NCI-H1417 treated with DMSO at 0.1 percent for 48 hours (cell line): ENCODE results near the gene UPB1.
"Not testable (repeated sequence)": the region's sequence is repeated elsewhere in the genome, so short reads cannot be mapped to it uniquely, and the experiment has no call there.

Source experiments
- DNase-seq: peaks from one replicate; lab custom pipeline; 2025; lab: John Stamatoyannopoulos, UW

The UPB1 gene

GRCh38 chr22:24504540-24504939 is 9.4 kb downstream of the UPB1 start:
- DNase-seq: no peak

GRCh38 chr22:24504956-24505736 is 10.0 kb downstream of the UPB1 start:
- no peak for DNase-seq

DNA sequence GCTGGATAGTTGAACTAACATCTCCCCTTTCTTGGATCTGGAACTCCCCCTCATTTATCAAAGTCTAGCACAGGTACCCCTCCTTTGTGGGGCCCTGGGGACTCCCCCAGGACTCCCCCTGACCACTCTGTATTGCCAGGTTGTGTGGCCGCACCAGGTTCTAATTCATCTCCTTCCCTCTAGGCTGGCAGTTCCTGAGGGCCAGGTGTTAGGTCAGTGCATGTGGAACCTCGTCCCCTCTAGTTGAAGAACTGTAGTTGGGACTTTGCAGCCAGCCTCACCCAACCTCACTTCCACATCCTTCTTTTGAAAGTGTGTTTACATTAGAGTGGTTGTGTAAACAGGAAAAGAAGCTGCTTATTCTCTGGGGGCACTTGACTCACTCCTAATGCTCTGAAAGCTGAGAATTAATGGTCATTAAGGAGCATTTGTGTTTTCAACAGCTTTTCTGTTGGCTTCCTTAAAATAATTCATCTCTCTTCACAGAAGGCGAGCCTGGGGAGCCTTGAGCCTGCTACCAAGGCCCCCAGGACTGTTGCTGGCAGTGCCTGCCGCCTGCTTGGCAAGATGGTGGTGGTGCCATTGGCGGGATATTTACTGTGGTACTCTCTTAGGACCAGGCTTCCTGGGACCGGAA is 11.8 kb downstream of the UPB1 start:
- DNase-seq: no peak

DNA sequence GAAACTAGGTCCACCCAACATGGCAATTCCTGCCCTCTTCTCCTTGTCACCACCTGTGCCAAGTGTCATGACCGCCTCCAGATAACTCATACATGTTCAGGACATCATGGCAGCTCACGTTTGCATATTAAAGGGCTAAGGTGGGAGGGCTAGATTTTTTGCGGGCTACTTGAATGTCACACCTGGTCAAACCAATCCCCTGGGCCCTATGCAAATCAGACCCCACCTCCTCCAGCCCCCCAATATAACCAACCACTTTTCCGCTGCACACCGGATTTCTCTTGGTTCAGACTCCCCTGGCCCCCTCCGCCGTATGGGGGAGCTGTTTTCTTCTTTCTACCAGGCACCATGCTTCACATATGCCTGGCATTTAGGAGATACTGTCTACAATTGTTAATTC is 12.6 kb downstream of the UPB1 start:
- DNase-seq: no peak

DNA sequence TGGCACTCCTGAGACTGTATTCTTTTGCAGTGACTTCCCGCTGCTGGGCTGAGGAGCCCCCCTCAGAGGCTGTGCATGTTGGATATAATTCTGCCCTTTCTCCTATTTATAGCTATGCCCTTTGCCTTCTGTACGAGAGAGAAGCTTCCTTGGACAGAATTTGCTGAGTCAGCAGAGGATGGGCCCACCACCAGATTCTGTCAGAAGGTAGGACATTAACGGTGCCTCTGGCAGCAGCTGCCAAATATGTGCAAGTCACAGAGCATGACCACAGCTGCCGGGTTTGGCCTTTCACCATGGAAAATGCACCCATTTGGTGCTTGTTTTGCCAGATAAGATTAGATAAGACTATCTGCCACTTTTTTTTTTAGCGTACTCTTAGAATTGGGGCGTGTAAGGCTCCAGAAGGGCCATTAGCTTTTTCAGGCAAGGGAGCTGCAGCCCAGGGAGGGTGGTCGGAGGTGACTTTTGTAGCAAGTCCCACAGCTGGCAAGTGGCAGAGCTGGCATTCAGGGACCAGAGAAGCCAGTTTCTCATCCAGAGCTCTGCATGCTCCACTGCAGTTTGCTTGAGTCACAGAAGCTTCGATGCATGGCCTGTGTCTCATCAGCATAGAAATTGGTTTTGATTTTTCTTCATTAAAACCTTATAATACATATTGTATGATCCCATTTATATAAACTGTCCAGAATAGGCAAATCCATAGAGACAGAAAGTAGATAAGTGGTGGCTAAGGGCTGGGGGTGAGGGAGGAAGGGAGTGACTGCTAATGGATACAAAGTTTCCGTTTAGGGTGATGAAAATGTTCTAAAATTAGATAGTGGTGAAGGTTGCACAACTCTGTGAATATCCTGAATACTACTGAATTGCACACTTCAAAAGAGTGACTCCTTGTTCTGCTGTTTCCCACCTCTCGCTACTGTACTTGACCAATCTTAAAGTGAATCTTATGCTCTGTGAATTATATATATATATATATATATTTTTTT is 15.8 kb downstream of the UPB1 start:
- no peak for DNase-seq

- no peak for DNase-seq
These were observed 16.9 kb downstream of the UPB1 start for GRCh38 chr22:24512043-24512442.

DNA sequence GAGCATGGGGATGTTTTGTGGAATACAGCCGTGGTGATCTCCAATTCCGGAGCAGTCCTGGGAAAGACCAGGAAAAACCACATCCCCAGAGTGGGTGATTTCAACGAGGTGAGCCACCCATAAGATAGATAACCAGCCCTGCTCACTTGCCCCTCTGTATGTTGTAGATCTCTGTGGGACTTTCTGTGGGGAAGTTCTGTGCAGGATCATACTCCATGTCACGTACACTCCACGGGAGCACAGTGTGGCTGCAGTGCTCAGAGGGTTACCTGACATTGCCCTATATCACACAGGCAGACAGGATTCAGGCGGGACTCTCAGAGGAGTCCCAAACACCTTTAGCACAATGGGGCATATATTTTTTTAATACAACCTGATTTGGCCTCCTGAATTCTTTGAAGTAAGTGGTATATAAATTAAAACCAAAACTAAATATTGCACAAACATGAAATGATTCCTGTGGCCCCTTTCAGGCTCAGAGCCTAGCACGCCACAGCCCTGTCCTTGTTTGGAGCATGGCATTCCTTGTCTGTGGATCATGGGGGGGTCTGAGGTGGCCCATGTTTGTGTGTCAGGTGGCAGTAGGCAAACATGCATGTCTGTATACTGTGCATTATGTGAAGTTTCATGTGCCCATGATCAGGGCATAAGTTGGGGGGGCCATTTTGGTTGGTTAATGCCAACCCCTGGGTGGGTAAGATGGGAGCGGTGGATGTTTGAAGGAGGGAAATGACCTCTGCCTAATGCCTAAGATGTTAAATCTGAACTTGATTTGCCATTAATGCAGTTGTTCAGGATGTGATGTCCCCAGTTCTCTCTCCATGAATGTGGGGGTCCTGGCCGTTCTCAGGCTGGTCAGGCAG is 18.5 kb downstream of the UPB1 start:
- DNase-seq: no peak

GRCh38 chr22:24514241-24515026 is 19.3 kb downstream of the UPB1 start:
- no peak for DNase-seq

DNA sequence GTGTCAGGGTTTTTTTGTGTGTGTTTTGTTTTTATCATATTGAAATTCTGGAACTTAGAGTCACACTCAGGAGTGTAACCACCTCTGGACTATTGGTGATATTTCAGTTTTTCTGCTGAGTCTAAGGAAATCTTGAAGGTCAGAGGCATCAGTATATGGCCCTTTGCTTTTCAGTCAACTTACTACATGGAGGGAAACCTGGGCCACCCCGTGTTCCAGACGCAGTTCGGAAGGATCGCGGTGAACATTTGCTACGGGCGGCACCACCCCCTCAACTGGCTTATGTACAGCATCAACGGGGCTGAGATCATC is 19.9 kb downstream of the UPB1 start:
- no peak for DNase-seq

DNA sequence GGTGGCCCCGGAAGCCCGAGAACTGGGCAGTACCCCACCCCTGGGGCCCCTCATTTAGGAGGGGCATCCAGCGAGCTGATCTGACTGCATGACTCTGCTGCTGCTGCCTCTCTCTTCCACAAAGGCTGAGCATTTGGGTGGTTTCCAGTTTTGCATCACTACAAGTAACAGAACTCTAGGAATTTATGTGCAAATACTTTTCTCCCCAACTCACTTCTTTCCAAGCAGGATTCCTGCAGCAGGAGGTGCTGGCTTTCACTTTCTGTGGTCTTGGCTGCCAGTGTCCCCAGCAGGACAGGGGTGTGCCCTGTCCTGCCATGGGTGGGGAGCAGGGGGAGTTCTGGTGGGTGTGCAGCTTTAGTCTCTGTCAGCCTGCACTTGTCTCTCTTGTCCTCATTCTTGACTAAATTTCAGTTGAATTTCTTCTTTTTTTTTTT is 21.2 kb downstream of the UPB1 start:
- DNase-seq: no peak

DNA sequence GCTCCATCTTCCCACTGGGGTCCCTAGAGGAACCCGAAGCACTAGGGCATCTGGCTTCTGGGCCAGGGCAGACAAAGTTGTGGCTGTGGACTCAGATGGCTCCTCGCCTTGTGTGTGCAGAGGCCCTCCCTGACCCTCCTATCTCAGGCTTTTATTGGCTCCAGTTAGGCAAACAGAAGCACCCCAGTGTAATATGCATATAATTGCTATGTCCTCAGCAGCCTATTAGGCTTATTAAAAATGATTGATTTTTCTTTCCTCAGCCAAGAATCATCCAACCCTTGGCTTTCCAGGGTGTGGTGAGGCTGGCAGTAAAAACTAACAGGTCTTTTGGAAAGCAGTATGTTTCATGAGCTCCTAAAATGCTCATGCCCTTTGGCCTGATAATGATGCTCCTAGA is 22.3 kb downstream of the UPB1 start:
- no peak for DNase-seq

DNA sequence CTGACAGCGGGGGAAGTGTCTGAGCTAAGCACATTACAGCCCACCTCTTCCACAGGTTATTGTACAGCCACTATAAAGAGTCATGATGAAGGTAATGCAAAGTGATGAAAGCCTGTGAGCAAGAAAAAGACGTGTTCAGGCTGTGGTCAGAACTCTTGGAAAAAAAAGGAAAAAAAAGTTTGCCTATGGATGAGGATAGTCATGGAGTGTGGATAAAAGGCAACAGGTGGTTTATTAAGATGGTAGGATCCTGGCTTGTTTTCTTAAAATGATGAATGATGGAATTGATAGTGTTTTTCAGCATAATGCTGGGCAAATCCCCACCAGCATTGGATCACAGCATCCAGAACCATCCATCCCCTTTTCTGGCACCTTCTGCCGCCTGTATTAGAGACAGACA is 23.1 kb downstream of the UPB1 start:
- DNase-seq: no peak

DNA sequence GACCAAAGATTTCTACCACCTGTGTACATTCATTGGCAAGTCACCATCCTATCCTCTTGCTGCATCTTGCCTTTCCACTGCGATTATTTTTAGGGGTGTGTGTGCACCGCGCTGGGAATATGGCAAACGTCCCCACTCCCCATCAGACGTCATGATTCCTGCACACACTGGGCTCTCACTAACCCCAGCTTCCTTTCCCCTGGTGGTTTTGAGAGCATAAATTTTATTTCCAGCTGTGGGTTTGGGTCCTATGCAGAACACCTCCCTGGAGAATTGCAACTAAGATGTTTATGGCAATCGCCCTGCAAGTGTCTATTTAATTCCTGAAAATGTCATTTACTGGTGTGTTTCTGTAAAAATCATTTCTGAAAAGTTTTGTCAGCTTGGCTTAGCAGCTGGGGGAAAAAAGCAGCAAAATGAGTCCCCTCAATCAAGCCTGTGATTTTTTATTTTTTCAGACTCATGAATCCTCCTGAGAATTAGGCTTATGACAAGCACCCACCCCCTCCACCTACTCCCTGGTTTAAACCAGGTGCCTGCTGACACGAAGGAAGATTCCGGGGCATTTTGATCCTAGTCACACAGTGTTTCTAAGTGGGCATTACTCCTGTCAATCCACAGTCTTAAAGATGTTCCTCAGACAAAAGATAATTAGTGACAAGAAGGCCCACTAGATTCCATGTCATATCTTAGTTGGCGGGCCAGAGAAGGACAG is 23.8 kb downstream of the UPB1 start:
- no peak for DNase-seq

DNA sequence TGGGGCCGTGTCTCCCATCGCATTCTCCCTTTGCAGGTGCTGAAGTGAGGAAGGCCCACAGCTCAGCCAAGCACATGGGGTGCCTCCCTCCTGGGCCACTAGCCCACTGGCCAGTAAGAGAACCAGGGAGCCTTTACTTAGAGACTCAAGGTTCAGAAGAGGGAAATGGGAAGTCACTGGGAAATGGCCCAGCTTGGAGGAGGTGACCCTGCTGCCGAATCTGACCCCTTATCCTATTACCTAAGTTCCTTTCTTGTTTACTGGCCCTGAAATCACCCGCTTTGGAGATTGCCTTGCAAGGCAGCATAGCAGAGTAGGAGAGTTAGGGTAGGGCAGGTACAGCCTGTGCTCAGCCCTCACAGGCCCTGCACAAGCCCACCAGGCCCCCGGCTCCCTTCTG is 24.4 kb downstream of the UPB1 start:
- DNase-seq: no peak

DNA sequence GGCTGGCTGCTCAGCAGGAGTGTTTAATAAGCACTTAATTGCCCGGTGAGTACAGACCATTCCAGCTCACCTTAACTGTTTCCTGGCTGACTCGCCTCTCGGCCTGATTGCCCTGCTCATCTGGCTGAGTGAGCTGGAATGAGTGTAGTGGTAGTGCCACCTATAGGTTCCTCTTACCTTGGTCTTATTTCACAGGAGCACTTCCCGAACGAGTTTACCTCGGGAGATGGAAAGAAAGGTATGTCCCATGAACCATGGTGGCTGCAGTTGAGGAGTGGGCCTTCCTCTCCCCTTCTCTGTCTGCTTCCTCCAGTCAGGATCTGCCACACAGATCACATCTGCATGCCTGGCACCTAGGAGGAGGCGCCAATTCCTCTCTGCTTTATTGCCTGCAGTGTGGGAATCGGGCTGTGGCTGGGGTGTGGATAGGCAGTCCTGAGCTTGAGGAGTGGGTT is 26.7 kb downstream of the UPB1 start:
- peak; percentile 29 for DNase-seq

GRCh38 chr22:24523873-24524272 is 28.7 kb downstream of the UPB1 start:
- no peak for DNase-seq

DNA sequence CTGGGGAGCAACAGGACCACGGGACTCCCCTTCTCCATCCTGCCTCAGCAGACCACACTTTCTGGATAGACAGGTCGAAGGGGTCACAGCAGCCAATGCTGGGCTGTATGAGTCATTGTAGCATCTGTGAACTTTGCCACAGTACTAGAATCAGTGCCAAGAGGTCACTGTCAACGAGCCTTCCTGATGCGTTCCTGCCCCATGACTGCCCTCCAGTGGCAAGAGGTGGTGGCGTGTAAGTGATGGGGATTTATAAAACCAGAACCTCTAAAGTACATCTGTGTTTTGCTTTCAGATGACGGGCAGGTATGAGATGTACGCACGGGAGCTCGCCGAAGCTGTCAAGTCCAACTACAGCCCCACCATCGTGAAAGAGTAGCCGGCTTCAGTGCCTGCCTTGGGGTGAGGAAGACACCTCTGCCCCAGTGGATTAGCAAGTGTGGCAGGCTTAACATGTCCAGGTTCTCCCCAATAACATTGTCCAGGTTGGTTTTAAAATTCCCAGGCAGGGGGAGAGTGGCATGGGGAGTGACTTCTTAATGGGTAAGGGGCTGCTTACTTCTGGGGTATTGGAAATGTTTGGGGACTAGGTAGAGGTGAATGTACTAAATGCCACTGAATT is 30.4 kb downstream of the UPB1 start:
- DNase-seq: no peak

GRCh38 chr22:24526191-24526590 is 31.1 kb downstream of the UPB1 start:
- DNase-seq: no peak

GRCh38 chr22:24529898-24530297 is 34.8 kb downstream of the UPB1 start:
- DNase-seq: no peak

- DNase-seq: not testable (repeated sequence)
These were observed 35.8 kb downstream of the UPB1 start for GRCh38 chr22:24530968-24531367.
